ENCODE data around the gene MID1IP1. TPM values are rescaled to one million over a fixed set of nuclear protein-coding genes. Genes with fewer than 3 reads are reported as not detected.

The MID1IP1 gene, protein sequence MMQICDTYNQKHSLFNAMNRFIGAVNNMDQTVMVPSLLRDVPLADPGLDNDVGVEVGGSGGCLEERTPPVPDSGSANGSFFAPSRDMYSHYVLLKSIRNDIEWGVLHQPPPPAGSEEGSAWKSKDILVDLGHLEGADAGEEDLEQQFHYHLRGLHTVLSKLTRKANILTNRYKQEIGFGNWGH
- total RNA-seq (2014; rRNA removed; shearing (Covaris generic); ENCODE audit: low replicate concordance): 78.5 and 80.4 TPM in 2 replicates

DNA sequence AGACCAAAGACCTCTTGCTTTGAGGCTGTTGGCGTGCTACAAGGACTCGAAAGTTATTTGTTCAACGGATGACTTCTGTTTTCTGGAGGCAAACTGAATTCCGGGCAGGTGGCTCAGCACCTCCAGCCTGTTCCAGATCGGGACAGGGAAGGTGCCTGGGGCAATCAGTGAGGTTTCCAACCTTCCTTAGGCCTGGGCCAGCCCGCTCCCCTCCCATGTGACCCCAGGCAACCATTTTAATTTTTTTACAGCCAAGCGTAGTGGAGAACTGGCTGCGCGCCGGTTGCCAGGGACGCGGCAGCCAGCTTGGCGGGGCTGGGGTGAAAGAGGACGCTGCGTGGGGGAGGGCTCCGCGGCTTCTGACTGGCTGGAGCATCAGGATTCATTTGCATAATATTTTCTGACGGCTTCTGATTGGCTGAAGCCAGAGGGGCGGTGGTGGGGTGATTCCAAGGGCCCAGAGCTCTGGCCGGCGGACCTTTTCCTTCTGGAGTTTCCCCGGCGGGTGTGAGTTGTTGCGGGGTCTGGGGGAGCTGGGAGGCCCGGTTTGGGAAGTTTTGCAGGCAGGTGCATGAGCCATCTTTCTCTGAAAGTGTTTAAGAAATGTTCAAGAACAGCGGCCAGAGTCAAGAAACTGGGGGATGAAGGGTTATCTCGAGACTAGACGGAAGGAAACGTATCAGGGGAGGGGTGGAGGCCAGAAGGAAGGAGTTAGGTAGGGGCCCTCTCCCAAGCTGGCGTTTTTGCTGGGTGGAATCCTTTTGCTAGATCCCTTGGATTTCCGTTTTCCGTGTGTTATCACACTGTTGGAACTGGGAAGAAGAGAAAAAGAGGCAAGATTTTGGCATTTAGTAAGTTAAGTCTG, at the start of gene MID1IP1:
Gene MID1IP1, plus strand, starts transcription at position 479 of the 865 bp plus-strand sequence. CDS start 3,488 bp downstream, outside the sequence.
- DNase-seq (ENCODE audit: low read depth): peak; percentile 92
- in situ Hi-C loops (cut with HindIII; ENCODE audit: low pct_unique_long_range_greater_than_20kb, low sequenced_read_pairs): no loop called here

DNA sequence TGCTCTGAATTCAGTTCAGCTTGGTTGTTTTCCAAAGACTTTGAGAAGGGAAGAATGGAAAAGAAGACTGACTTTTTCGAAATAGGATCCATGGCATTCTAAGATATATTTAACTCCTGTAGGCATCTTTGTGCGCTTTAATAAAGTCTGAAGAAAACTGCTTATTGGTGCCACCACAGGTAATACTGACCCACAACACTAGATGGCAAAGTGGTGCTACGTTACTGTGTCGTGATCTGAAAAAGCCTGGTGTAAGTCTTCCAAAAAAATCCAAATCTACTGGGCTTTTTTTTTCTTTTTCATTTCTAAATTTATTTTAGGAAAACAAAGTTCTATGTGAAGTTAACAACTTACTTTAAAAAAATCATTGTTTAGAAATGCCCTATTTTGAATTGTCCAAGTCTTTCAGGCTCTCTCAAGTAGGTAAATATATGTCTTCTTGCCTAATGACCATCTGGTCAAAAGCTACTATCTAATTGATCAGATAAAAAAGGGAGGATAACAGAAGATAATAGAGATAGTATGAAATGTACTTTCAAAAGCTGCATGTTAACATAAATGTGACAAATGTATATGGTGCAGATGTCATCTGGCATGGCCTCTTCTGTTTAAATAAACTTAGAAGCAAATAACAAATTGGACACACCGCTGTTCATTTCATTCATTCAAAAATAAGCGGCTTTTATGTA, 47.0 kb upstream of the MID1IP1 start:
- DNase-seq (ENCODE audit: low read depth): peak; percentile 19
- in situ Hi-C loops (cut with HindIII; ENCODE audit: low pct_unique_long_range_greater_than_20kb, low sequenced_read_pairs): no loop called here

DNA sequence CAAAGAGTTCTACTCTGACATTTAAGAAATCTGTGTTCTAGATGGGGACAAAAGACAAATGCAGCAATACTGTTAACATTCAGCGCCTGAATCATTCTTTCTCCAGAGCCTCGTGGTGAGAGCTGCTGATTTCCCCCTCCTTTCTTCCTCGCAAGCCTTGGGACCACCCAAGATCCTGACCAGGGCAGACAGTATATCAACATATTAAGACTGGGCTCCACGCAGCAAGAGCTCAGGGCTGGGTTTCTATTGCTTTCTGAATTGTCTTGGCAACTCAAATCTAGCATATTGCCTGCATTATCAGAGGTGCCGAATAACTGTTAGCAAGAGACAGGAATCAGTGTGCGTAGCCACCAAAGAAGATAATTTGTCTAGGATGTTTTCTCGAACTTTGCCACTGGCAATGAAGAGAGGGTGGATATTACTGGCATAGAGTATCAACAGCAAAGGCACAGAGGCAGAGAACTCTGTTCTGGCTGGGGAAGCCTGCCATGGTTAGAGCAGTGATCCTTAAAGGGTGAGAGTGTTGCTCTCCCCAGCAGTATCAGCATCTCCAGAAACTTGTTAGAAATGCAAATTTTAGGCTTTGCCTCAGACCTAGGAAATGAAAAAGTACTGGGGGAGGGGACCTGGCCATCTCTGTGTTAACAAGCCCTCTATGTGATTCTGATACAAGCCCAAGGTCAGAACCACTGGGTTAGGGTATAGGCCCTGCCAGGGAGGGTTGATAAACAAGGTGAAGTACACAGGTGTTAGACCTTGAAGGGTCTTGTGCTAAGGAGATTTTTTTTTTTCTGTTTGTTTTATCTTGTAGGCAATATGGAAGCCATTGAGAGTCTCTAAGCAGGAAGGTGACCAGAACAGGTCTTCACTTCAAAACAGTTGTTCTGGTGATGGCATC, 46.2 kb upstream of the MID1IP1 start:
- no peak for DNase-seq (ENCODE audit: low read depth)
- in situ Hi-C loops (cut with HindIII; ENCODE audit: low pct_unique_long_range_greater_than_20kb, low sequenced_read_pairs): no loop called here

DNA sequence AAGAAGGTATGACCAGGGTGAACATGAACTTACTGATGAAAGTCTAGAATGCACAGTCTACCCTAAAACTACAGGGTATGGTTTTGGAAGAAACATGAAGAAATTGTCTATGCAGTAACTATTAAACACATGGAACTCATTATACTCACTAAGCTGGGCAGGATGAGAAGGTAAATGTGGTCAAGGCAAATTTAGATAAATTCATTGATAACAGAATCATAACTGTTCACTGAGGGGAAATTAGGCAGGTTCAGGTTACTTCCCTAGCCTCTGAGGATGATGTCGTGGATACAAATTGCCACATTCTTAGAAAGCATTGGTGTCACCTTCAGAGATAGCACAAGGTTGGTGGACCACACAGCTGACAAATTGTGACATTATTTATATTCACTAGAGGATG, 40.4 kb upstream of the MID1IP1 start:
- no peak for DNase-seq (ENCODE audit: low read depth)
- in situ Hi-C loops (cut with HindIII; ENCODE audit: low pct_unique_long_range_greater_than_20kb, low sequenced_read_pairs): no loop called here

DNA sequence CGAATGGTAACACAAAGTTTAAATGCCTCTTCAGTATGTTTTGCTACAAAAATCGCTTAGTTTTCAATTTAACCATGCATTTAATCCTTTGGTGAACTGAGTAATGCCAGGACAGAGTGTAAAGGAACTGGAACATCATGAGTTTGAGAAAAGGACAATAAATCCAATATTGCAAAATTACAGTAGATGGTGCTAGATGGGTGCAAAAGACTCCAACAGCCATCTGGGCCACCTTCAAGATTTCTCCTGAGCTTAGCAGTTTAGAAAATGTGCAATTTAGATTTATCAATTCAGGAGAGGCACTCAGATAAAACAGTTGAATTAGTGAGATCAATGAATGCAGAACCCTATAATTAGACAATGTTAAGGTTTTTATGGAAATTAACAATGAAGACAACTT, 33.2 kb upstream of the MID1IP1 start:
- in situ Hi-C loops (cut with HindIII; ENCODE audit: low pct_unique_long_range_greater_than_20kb, low sequenced_read_pairs): no loop called here
- no peak for DNase-seq (ENCODE audit: low read depth)

DNA sequence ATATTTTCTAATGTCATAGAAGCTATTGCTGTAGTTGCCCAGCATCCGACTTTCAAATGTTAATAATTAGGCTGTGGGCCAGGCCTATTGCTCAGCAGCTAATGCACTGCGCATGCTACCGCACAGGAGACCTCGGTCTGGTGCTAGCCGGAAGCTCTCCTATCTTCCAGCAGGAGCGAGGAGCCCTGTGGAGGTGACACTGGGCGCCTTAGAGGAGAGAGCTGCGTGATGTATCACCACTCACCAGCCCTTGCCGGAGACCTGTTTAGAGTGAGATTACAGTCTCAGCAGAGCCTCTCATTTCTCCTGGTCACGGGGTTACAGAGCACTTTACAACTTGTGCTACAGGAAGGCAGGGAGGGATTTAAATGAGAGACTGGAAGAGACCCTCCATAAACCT, 31.1 kb upstream of the MID1IP1 start:
- DNase-seq (ENCODE audit: low read depth): no peak
- in situ Hi-C loops (cut with HindIII; ENCODE audit: low pct_unique_long_range_greater_than_20kb, low sequenced_read_pairs): no loop called here

DNA sequence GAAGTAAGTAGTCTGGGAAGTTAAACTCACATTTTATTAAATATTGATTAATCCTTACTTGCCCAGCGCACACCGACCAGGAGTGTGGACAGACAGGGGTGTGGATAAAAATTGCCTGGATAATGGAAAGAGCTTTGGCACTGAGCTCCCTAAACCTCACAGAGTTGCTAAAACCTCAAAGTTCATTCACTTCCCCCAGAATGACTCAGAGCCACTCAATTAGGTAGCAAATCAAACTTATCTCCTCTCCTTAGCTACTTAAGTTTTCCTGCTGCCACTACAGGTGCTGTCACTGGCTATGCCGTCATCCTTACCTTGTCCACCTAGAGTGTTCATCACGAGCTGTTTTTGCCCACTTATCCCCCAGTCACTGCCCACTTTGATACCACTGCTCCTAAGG, 27.0 kb upstream of the MID1IP1 start:
- in situ Hi-C loops (cut with HindIII; ENCODE audit: low pct_unique_long_range_greater_than_20kb, low sequenced_read_pairs): no loop called here
- no peak for DNase-seq (ENCODE audit: low read depth)

DNA sequence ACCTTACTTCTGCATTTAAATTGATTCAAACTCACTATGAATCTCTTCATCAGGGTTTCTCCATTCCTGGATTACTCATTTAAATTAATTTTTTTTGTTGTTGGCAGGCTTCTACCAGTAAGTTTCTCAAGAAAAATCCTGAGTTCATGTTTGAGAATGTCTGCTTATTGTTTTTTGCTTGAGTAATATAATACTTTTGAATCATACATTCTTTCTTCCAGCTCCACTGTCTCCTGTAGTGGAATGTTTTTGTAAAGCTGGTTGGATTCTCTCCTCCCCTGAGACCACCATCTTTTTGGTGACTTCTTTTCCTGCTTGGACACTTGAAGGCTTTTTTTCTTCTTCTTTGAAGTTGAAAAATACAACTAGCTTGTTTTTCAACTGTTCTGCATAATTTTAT, 4.3 kb upstream of the MID1IP1 start:
- DNase-seq (ENCODE audit: low read depth): no peak
- in situ Hi-C loops (cut with HindIII; ENCODE audit: low pct_unique_long_range_greater_than_20kb, low sequenced_read_pairs): no loop called here

DNA sequence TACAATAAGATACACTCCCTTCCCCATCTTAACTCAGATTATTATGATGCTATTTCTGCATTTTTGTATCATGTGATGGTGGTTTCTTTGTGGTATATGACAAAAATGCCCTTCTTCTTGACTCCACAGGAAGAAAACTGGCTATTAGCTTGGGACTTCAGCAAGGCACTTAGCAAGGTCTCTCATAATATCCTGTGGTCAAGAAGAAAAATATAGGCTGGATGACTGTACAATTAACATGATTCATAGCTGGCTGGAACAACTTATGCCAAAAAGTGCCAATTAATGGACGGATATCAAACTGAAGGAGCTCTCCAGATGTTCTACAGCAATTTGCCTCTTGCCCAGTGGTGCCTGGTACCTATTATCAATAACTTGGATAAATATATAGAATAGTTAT, 2.3 kb upstream of the MID1IP1 start:
- DNase-seq (ENCODE audit: low read depth): no peak
- in situ Hi-C loops (cut with HindIII; ENCODE audit: low pct_unique_long_range_greater_than_20kb, low sequenced_read_pairs): no loop called here

DNA sequence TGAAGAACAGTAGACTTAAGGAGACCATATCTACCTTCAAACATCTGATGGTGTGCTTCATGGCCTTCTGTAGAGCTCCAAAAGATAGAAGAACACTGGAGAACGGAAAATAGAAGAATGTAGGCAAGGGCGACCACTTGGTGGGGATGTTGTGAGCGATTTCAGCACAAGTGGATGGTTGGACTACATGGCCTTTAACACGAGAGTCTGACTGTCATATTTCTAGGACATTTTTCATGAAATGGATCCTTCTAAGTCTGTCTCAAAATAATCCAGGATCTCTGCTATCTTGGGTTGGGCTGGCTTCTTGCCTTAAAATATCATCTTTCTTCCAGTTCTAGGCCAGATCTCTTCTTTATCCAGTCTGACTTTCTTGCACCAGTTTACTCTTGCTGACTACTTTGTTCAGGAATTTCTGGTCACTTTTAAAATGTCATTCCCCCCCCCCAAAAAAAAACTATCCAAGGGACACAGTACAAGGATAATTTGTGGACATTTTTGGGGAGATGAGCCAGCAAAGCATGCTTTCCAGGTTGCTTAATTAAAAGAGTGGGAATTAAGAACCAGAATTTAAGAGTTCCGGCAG, 1.2 kb upstream of the MID1IP1 start:
- DNase-seq (ENCODE audit: low read depth): peak; percentile 5
- in situ Hi-C loops (cut with HindIII; ENCODE audit: low pct_unique_long_range_greater_than_20kb, low sequenced_read_pairs): no loop called here

DNA sequence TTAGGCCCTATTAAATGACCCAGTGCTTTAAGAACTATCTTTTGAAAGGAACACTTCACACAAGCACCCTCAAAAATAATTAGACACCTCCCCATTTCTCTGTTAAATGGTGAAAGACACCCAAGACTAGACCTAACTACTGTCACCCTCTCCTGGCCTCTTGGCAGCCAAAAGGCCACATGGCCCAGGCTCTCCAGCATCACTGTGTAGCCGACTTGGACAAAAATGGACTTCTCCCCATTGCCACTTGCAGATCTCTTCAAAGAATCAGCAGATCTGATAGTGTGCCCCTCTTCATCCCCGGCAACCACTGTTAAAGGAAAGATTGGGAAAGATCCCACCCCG, 2.0 kb downstream of the MID1IP1 start:
- in situ Hi-C loops (cut with HindIII; ENCODE audit: low pct_unique_long_range_greater_than_20kb, low sequenced_read_pairs): no loop called here
- DNase-seq (ENCODE audit: low read depth): no peak

DNA sequence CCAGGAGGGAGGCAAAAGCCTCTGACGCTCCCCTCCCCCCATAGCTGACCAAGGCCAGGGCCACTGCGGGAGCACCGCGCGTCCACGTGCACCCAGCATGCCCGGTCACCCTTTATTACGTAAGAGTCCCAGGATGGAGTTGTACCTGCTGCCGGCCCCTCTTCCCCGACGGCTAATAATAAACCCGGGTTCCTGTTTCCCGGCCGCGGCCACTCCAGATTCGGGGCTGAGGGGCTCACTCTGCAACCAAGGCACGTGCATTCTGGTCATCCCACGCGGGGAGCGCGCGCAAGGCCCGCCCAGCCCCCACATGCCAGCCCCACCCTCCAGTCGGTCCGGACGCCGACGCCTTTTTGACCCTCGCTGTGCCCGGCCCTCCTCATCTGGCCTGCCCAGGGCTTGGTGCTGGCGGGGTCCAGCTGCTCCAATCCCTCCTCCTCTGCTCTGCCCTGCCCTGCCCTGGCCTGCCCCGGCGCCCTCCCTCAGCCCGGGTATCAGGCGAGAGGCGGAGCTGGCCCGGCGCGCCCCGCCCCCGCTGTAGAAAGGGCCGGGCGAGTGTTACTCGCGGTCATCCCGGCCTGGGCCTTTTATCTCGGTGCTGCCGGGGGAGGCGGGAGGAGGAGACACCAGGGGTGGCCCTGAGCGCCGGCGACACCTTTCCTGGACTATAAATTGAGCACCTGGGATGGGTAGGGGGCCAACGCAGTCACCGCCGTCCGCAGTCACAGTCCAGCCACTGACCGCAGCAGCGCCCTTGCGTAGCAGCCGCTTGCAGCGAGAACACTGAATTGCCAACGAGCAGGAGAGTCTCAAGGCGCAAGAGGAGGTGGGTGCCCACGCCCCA, 2.6 kb downstream of the MID1IP1 start:
- peak; percentile 95 for DNase-seq (ENCODE audit: low read depth)
- in situ Hi-C loops (cut with HindIII; ENCODE audit: low pct_unique_long_range_greater_than_20kb, low sequenced_read_pairs): no loop called here

DNA sequence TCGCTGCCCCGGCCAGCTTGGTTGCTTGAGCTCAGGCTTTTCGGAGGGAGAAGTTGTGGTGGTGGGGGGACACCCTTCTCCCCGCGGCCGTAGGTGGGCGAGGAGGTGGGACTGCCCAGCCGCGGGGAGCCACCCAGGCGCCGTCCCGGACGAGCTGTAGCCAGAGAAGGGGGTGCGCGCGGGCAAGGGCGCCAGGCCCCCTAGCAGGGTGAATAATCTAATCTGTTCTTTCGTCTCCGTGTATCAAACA, 3.1 kb downstream of the MID1IP1 start:
- no peak for DNase-seq (ENCODE audit: low read depth)
- in situ Hi-C loops (cut with HindIII; ENCODE audit: low pct_unique_long_range_greater_than_20kb, low sequenced_read_pairs): no loop called here

DNA sequence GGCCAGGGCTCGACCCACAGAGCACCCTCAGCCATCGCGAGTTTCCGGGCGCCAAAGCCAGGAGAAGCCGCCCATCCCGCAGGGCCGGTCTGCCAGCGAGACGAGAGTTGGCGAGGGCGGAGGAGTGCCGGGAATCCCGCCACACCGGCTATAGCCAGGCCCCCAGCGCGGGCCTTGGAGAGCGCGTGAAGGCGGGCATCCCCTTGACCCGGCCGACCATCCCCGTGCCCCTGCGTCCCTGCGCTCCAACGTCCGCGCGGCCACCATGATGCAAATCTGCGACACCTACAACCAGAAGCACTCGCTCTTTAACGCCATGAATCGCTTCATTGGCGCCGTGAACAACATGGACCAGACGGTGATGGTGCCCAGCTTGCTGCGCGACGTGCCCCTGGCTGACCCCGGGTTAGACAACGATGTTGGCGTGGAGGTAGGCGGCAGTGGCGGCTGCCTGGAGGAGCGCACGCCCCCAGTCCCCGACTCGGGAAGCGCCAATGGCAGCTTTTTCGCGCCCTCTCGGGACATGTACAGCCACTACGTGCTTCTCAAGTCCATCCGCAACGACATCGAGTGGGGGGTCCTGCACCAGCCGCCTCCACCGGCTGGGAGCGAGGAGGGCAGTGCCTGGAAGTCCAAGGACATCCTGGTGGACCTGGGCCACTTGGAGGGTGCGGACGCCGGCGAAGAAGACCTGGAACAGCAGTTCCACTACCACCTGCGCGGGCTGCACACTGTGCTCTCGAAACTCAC, 3.6 kb downstream of the MID1IP1 start:
- peak; percentile 27 for DNase-seq (ENCODE audit: low read depth)
- in situ Hi-C loops (cut with HindIII; ENCODE audit: low pct_unique_long_range_greater_than_20kb, low sequenced_read_pairs): no loop called here

DNA sequence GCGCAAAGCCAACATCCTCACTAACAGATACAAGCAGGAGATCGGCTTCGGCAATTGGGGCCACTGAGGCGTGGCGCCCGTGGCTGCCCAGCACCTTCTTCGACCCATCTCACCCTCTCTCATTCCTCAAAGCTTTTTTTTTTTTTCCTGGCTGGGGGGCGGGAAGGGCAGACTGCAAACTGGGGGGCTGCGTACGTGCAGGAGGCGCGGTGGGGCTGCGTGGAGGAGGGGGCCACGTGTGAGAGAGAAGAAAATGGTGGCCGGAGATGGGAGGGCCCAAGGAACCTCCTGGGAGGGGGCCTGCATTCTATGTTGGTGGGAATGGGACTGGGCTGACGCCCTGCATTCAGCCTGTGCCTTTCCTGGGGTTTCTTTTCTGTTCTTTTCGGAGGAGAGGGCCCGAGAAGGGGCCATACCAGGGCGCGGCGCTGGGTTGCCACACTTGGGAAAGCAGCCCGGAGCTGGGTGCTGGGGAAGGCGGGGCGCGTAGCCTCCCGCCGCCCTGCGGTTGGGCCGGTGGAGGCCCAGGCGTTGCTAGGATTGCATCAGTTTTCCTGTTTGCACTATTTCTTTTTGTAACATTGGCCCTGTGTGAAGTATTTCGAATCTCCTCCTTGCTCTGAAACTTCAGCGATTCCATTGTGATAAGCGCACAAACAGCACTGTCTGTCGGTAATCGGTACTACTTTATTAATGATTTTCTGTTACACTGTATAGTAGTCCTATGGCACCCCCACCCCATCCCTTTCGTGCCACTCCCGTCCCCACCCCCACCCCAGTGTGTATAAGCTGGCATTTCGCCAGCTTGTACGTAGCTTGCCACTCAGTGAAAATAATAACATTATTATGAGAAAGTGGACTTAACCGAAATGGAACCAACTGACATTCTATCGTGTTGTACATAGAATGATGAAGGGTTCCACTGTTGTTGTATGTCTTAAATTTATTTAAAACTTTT, 4.5 kb downstream of the MID1IP1 start:
- in situ Hi-C loops (cut with HindIII; ENCODE audit: low pct_unique_long_range_greater_than_20kb, low sequenced_read_pairs): no loop called here
- DNase-seq (ENCODE audit: low read depth): peak; percentile 74

Measured in Caki2 (cell line).